Stimulated activated CD8-positive, alpha-beta memory T cell treated with anti-CD3 and anti-CD28 coated beads, Interleukin-7, amount 100 ng/mL, for 1 hour (primary cell): ENCODE data around the gene DNTTIP2.
"Not testable (repeated sequence)": the region's sequence is repeated elsewhere in the genome, so short reads cannot be mapped to it uniquely, and the experiment has no call there.

Source experiments
- DNase-seq, 2 donors: peaks; one replicate each; pipeline ENCODE4 v3.0.0-alpha.2; 2020; ENCODE audit warnings: low read depth in 2 of 2

Gene DNTTIP2

GRCh38 chr1:93842750-93843500 lies 36.1 kb downstream of the DNTTIP2 start:
- no peak for DNase-seq

- DNase-seq, result no peak
Measured at GRCh38 chr1:93841771-93842170, 37.2 kb downstream of the DNTTIP2 start.

- no peak for DNase-seq
Measured at GRCh38 chr1:93840956-93841482, 38.0 kb downstream of the DNTTIP2 start.

- DNase-seq, result no peak
Measured at GRCh38 chr1:93839753-93840152, 39.3 kb downstream of the DNTTIP2 start.

GRCh38 chr1:93839307-93839706 lies 39.7 kb downstream of the DNTTIP2 start:
- DNase-seq, result no peak

GRCh38 chr1:93837961-93838360 lies 41.0 kb downstream of the DNTTIP2 start:
- no peak for DNase-seq

DNA sequence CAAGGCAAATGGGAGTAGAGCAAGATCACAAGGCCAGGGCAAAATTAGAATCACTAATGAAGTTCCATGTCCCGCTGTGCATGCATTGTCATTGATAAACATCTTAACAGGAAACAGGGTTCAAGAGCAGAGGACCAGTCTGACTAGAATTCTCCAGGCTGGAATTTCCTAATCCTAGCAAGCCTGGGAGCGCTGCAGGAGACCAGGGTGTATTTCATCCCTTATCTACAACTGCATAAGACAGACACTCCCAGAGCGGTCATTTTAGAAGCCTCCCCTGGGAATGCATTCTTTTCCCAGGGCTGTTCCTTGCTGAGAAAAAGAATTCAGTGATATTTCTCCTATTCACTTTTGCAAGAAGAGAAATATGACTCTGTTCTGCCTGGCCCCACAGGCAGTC lies 45.7 kb downstream of the DNTTIP2 start:
- DNase-seq, result not testable (repeated sequence)

- no peak for DNase-seq
Measured at GRCh38 chr1:93829061-93829460, 49.9 kb downstream of the DNTTIP2 start.

DNA sequence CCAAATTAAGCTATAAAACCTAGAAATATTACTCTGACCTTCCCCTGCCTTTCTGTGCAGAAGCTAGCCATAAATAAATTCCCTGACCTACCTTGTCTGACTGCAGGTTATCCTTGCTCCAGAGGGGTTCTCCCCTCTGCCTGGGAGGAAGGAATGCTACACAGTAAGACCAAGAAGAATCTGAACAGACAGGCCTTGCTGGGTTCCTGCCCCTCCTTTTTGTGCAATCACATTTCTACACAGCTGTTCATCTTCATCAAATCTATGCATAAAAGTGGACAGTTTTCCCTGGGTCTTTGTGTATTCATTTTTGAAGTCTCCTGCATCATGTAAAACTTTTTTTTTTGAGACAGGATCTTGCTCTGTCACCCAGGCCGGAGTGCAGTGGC lies 50.6 kb downstream of the DNTTIP2 start:
- DNase-seq, result no peak

- no peak for DNase-seq
Measured at GRCh38 chr1:93827633-93828366, 51.2 kb downstream of the DNTTIP2 start.

- DNase-seq, result no peak
Measured at GRCh38 chr1:93827128-93827527, 51.9 kb downstream of the DNTTIP2 start.

GRCh38 chr1:93824834-93825233 lies 54.2 kb downstream of the DNTTIP2 start:
- DNase-seq, result no peak

DNA sequence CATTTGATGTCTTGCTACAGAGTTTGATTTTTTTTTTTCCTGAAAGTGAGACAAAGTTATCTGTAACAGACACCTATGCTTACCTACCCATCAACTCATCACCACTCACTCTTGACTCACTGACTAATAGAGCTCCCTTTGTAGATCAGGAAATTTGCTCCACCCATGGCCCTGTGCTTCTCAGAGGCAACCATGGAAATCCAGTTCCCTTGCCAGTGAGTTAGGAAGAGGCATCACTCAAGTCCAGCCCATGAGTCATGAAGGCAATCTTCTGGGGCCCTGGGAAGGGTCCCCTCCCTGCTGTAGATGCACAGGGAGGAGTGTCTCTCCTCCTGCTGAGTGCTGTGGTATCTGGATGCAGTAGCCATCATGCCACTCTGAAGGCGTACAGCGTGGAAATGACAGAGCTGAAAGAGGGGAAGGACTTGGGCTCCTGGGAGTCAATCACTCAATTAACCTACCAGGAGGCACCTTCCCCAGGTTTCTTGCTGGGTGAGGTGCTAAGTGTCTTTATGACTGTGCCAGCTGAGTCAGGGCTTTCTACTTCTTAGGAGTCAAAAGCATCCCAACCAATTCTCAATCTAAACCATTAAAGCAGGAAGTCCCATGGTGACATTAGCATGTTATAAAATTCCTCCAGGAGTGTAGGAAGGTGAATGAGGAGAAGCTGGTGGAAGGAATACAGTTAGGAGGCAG lies 56.1 kb downstream of the DNTTIP2 start:
- no peak for DNase-seq

DNA sequence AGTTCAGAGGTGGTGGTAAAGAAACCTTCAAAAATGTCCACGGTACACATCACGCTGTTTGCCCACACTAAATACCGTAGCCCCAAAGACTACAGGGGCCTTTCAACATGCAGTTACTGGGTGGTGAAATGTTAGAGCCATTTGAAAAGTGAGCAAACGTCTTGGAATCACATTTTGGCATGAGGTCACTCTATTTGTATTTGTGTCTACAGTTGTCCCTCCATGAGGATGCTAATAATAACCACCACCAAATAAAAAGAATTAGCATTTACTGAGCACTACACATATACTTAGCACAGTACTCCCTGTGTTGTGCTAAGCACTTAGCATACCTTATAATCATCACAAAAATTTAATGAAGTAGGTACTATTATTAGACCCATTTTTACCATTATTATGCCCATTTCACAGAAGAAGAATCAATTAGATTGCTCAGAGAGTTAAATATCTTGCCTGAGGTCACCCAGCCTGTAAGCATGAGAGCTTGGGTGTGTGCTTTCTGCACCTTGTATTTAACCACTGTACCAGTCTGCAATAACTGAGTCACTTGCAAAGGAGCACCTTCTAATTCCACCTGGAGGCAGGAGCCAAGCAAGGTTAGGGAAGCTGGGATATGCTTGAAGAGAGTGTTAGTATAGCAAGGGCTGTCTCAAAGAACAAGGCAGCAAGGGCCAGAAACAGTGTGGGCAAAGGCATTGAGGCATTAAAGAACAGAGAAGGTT lies 57.4 kb downstream of the DNTTIP2 start:
- DNase-seq, result no peak

DNA sequence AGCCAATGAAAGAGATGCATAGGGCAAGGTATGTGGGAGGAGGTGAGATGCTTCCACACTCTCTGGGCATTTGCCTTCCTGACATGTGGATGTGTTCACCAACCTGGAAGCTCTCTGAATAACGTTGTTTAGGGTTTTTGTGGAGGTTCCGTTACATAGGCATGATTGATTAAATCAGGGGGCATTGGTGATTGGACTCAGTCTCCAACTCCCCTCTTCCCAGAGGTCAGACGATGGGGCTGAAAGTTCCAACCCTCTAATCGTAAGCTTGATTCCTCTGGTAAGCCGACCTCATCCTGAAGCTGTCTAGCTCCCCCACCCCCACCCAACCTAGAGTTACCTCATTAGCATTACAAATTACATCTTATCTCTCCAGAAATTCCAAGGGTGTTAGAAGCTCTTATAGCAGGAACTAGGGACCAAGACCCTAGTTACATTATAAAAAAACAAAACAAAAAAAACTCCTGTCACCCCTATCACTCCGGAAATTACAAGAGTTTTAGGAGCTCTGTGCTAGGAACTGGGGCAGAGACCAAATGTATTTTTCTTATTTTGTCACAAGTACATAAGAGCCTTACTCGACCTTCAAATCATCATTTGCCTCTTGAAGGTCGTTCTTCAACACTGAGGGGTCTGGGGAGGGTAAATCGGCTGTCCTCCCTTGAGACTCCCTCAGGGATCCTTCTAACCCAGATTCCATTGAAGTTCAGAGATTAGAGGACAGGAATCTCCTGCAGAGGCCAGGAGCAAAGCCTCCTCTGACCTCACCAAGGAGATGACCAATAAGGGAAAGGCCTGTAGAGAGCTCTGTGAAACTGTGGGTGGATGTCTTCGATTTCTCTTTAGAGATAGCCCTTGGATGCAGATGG lies 58.2 kb downstream of the DNTTIP2 start:
- DNase-seq, result no peak

DNA sequence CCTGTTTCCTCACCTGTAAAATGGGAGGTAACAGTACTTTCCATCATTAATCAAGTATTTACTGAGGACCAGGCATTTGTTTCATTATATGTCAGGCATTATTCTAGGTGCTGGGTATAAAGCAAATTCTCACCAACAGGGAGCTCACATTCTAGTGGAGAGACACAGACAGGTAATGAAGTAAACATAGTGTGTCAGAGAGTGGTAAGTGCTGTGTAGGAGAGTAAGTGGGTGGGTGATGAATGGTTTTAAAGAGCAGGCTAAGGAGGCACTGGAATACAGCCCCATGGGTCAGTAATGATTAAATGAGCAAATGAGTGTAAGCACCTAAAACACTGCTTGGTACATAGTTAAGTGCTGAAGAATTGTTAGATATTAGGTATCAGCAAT lies 60.4 kb downstream of the DNTTIP2 start:
- no peak for DNase-seq

GRCh38 chr1:93817819-93818569 lies 61.0 kb downstream of the DNTTIP2 start:
- peak in 1 of 2 donors; percentile 11 for DNase-seq

- no peak for DNase-seq
Measured at GRCh38 chr1:93816970-93817678, 61.9 kb downstream of the DNTTIP2 start.
